Measurements from ENCODE around the gene KDM8.

The KDM8 gene

DNA sequence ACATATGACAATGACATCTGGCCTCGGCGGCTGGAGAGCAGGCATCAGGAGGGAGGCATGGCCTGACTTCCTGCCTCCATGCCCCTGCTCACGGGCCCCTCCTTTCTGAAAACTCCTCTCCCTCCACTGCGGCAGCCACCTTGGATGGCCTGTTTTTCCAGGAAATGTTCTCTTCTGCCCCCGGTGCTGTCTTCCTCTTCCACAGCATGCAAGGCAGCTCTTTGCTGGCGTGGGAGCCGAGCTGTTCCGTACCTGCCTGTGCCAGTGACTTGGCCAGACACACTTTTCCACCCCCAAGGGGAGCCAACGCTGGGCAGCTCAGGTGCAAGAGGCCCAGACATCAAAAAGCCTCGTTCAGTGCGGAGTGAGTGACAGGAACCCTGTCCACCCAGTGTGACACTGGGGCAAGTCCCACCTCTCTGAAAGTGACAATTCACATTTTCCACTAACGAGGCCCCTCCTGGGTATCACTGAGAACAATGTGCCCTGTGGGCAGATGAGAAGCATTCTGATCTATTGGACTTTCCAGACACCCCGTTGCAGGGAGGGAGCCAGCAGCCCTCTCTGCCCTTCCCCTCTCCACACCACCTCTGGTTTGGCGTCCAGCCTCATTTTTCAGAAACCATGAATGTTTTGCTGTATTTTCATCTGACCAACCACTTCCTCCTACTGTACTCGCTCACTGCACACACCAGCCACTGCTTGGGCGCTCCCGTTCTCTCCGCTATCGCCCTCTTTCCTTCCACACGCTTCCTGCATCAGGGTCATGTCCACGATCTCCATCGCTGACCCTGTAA is 34.1 kb downstream of the KDM8 start:
- Histone ChIP-seq H3K4me2 (ENCODE audit: low read depth, low read length, poor library complexity, severe bottlenecking) (peak overlapping the region; percentile 59), H3K27ac (ENCODE audit: low read depth, low read length) (peak overlapping the region; percentile 88), H3K36me3 (ENCODE audit: low read length) (no peaks in the 10 kb centered on the region), H3K9me3 (ENCODE audit: insufficient read depth, low read length) (no peaks in the 10 kb centered on the region), H3K9me2 (replicated peaks; ENCODE audit: insufficient read depth, low read length) (no peaks in the 10 kb centered on the region), H3K79me2 (ENCODE audit: insufficient read depth, low read length) (no peaks in the 10 kb centered on the region), H3K27me3 (ENCODE audit: low read length) (no peaks in the 10 kb centered on the region), H3K9ac (ENCODE audit: low read length) (peak overlapping the region; percentile 52), H4K20me1 (ENCODE audit: low read depth, low read length) (no peaks in the 10 kb centered on the region), H3K4me3 (ENCODE audit: insufficient read depth, low read length, poor library complexity, severe bottlenecking) (peak overlapping the region; percentile 23), H3F3A (ENCODE audit: insufficient read depth) (peaks cover 32% of the 10 kb centered on the region), H2AFZ (ENCODE audit: low read depth, low read length, severe bottlenecking) (peak overlapping the region; percentile 64)
- TF ChIP-seq EZH2phosphoT487 (conservative IDR thresholded peaks at IDR 0.05; ENCODE audit: low read length), result no peak
- TF ChIP-seq, protein P1, sequence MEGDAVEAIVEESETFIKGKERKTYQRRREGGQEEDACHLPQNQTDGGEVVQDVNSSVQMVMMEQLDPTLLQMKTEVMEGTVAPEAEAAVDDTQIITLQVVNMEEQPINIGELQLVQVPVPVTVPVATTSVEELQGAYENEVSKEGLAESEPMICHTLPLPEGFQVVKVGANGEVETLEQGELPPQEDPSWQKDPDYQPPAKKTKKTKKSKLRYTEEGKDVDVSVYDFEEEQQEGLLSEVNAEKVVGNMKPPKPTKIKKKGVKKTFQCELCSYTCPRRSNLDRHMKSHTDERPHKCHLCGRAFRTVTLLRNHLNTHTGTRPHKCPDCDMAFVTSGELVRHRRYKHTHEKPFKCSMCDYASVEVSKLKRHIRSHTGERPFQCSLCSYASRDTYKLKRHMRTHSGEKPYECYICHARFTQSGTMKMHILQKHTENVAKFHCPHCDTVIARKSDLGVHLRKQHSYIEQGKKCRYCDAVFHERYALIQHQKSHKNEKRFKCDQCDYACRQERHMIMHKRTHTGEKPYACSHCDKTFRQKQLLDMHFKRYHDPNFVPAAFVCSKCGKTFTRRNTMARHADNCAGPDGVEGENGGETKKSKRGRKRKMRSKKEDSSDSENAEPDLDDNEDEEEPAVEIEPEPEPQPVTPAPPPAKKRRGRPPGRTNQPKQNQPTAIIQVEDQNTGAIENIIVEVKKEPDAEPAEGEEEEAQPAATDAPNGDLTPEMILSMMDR (IDR thresholded peaks at IDR 0.05; ENCODE audit: insufficient read depth, low read length, poor library complexity, severe bottlenecking), result no peak

DNA sequence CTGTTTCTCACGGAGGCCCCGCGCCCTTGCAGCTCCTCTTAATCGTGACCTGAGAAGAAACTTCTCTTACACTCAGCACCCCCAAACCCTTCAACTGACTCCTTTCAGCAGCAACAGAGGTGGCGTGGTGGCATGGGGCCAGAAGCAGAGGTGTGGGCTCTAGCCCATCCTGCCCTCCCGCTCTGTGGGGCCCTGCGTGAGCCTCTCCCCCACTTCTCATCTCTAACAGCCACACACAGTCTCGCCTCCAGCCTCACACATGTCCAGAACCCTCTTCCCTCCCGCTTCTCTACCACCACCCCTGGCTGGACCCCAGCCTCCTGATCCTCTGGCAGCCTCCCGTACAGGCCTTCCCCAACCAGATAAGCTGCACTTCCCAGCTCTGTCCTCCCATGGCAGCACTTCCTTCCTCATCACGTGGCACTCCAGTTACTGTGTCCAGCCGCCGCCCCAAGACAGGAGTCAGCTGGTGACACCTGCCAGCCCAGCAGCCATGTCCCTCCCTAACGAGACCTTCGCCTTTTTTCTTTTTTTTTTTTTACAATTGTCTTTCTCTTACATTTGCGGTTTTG is 34.8 kb downstream of the KDM8 start:
- H3K9me3 ChIP-seq (ENCODE audit: insufficient read depth, low read length), result no peaks in the 10 kb centered on the region
- no peaks in the 10 kb centered on the region for H3K79me2 ChIP-seq (ENCODE audit: insufficient read depth, low read length)
- no peaks in the 10 kb centered on the region for H3K36me3 ChIP-seq (ENCODE audit: low read length)
- H3K9ac ChIP-seq (ENCODE audit: low read length), result peak overlapping the region; percentile 52
- H3K27me3 ChIP-seq (ENCODE audit: low read length), result no peaks in the 10 kb centered on the region
- H3K4me2 ChIP-seq (ENCODE audit: low read depth, low read length, poor library complexity, severe bottlenecking), result peak overlapping the region; percentile 59
- no peaks in the 10 kb centered on the region for H3K9me2 ChIP-seq (replicated peaks; ENCODE audit: insufficient read depth, low read length)
- peak overlapping the region; percentile 88 for H3K27ac ChIP-seq (ENCODE audit: low read depth, low read length)
- H4K20me1 ChIP-seq (ENCODE audit: low read depth, low read length), result no peaks in the 10 kb centered on the region
- peaks cover 25% of the 10 kb centered on the region for H3F3A ChIP-seq (ENCODE audit: insufficient read depth)
- H2AFZ ChIP-seq (ENCODE audit: low read depth, low read length, severe bottlenecking), result peak overlapping the region; percentile 64
- no peak for TF ChIP-seq EZH2phosphoT487 (conservative IDR thresholded peaks at IDR 0.05; ENCODE audit: low read length)
- TF ChIP-seq, protein P1 (IDR thresholded peaks at IDR 0.05; ENCODE audit: insufficient read depth, low read length, poor library complexity, severe bottlenecking), result no peak
- H3K4me3 ChIP-seq (ENCODE audit: insufficient read depth, low read length, poor library complexity, severe bottlenecking), result peak overlapping the region; percentile 2

DNA sequence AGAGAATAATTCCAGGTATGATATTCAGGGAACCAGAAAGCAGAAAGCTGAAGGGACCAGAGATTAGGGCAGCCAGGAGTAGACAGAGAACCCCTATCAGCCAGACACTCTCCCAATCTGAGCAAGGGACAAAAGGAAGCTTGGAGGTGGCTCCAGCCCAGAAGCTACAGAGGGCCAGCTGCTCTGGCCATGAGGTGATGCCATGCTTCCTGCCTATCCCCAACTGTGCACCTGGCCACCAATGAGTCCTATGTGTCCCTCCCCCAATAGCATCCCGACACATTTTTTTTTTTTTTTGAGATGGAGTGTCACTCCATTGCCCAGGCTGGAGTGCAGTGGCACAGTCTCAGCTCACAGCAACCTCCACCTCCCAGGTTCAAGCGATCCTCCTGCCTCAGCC is 35.3 kb downstream of the KDM8 start:
- peak overlapping the region; percentile 88 for H3K27ac ChIP-seq (ENCODE audit: low read depth, low read length)
- no peaks in the 10 kb centered on the region for H3K9me2 ChIP-seq (replicated peaks; ENCODE audit: insufficient read depth, low read length)
- peak overlapping the region; percentile 52; the same call in 1 of the 2 replicates for H3K9ac ChIP-seq (ENCODE audit: low read length)
- H3K4me2 ChIP-seq (ENCODE audit: low read depth, low read length, poor library complexity, severe bottlenecking), result no peak overlapping the region
- no peak overlapping the region for H2AFZ ChIP-seq (ENCODE audit: low read depth, low read length, severe bottlenecking)
- H3K27me3 ChIP-seq (ENCODE audit: low read length), result no peaks in the 10 kb centered on the region
- peaks cover 20% of the 10 kb centered on the region for H3F3A ChIP-seq (ENCODE audit: insufficient read depth)
- H3K36me3 ChIP-seq (ENCODE audit: low read length), result no peaks in the 10 kb centered on the region
- no peaks in the 10 kb centered on the region for H3K79me2 ChIP-seq (ENCODE audit: insufficient read depth, low read length)
- no peaks in the 10 kb centered on the region for H4K20me1 ChIP-seq (ENCODE audit: low read depth, low read length)
- H3K4me3 ChIP-seq (ENCODE audit: insufficient read depth, low read length, poor library complexity, severe bottlenecking), result no peak overlapping the region
- TF ChIP-seq EZH2phosphoT487 (conservative IDR thresholded peaks at IDR 0.05; ENCODE audit: low read length), result no peak
- TF ChIP-seq, protein P1 (IDR thresholded peaks at IDR 0.05; ENCODE audit: insufficient read depth, low read length, poor library complexity, severe bottlenecking), result no peak
- H3K9me3 ChIP-seq (ENCODE audit: insufficient read depth, low read length), result no peaks in the 10 kb centered on the region
